HG02938 (cell line): ENCODE measurements around the gene LCE2A.
"Not testable (repeated sequence)": the region's sequence is repeated elsewhere in the genome, so short reads cannot be mapped to it uniquely, and the experiment has no call there.

Experiments used
- ATAC-seq: cut with Tn5 transposase; IDR thresholded peaks from one replicate; pipeline ENCODE4 v1.9.1; 2021; ENCODE audit warnings: mild to moderate bottlenecking, moderate library complexity; ENCODE audit not compliant: unreplicated experiment

The LCE2A gene

GRCh38 chr1:152697701-152698600 is at the start of gene LCE2A:
LCE2A (plus strand) TSS chr1:152698345; CDS start chr1:152698902, 557 bp downstream.
- no peak for ATAC-seq

DNA sequence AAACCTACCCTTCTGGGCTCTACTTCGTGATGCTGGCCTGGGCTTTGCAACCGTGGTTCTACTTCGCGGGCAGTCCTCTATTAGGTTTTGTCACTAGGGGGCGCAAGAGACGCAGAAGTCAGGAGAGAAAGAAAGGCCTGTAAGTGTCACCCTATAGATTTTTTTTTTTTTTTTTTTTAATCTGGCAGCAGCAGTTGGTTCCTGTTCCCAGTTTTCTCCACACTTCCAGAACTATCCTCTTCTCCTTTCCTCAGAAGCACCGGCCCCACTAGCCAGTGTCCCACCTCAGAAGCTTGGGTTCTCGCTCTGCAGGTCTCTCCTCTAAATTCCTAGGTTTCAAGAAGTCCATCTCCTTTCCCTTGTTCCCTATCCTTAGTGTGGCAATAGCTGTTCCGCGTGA is 44.0 kb upstream of the LCE2A start:
- ATAC-seq: no peak

- no peak for ATAC-seq
Measured at GRCh38 chr1:152656459-152656858, 41.7 kb upstream of the LCE2A start.

DNA sequence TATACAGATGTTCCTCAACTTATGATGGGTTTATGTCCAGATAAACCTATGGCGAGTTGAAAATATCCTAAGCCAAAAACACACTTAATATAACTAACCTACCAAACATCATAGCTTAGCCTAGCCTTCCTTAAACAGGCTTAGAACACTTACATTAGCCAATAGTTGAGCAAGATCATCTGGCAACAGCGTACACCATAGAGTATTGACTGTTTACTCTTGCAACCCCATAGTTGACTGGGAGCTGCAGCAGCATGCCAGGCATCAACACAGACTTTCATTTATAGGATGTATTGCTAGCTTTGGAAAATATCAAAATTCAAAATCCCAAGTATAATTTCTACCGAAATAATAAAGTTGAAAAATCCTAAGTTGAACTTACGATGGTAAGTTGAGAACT is 40.5 kb upstream of the LCE2A start:
- ATAC-seq: no peak

DNA sequence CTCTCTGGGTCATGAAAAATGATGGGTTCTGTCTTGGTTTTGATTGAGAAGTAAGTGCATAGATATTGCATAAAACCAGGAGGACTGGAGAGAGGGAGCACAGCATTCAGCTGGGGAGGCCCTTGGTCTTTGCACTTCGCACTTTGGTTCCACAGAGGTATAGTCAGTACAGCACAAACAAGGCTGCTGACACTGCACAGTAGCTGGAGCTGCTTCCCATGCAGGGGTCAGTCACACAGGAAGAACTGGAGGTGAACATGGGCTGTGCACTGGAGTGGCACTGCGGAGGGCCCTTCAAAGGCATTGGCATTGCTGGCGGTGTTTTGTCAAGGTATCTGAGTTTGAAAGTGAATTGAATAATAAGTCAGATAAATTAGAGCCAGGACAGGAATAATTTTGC is 39.5 kb upstream of the LCE2A start:
- no peak for ATAC-seq

- ATAC-seq: no peak
Measured at GRCh38 chr1:152663098-152663497, 35.0 kb upstream of the LCE2A start, which contains the start of gene LCE2D. LCE2D (plus strand) TSS chr1:152663380; CDS start chr1:152664106, 726 bp downstream.

DNA sequence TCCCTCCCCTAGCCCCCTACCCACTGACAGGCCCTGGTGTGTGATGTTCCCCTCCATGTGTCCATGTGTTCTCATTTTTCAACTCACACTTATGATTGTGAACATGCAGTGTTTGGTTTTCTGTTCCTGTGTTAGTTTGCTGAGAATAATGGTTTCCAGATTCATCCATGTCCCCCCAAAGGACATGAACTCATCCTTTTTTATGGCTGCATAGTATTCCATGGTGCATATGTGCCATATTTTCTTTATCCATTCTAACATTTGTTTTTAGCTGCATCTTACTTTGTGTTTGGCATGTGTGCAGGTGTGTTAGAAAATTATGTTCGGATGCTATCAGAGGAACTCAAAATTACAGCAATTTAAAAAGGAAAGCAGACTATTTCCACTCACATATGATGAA is 32.0 kb upstream of the LCE2A start:
- not testable (repeated sequence) for ATAC-seq

GRCh38 chr1:152667648-152668047 is 30.5 kb upstream of the LCE2A start:
- no peak for ATAC-seq

GRCh38 chr1:152673016-152673415 is 25.1 kb upstream of the LCE2A start:
- ATAC-seq: no peak

GRCh38 chr1:152674983-152675382 is 23.2 kb upstream of the LCE2A start, which contains the start of gene LCE2C:
LCE2C (plus strand) TSS chr1:152675279; CDS start chr1:152676016, 737 bp downstream.
- not testable (repeated sequence) for ATAC-seq

GRCh38 chr1:152679459-152679858 is 18.7 kb upstream of the LCE2A start:
- ATAC-seq: no peak

GRCh38 chr1:152681616-152682015 is 16.5 kb upstream of the LCE2A start:
- no peak for ATAC-seq

GRCh38 chr1:152683846-152684245 is 14.3 kb upstream of the LCE2A start:
- ATAC-seq: no peak

GRCh38 chr1:152685823-152686222 is 12.3 kb upstream of the LCE2A start, which contains the start of gene LCE2B:
LCE2B (plus strand) TSS chr1:152686123; CDS start chr1:152686844, 721 bp downstream.
- ATAC-seq: not testable (repeated sequence)

DNA sequence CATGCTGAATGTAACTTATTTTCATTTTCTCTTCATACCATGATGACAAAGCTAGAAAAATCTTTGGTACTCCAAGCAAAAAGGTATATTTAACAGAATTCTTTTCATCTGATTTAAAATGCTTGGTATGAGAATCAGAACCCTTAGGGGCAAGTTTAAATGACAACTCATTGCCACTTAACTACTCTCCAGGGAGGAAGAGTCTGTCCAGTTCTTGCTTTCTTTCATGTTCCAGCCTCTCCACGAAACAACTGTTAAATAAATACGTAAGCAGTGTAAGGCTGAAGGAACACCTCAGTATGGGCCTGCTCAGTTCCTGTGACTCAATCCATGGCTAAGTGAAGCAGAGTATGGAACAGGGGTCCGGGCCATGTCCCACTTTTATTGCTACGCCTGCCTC is 1.6 kb downstream of the LCE2A start:
- no peak for ATAC-seq

GRCh38 chr1:152707860-152708259 is 9.7 kb downstream of the LCE2A start, which contains the start of gene LCE4A:
LCE4A (plus strand) TSS chr1:152708160; CDS start chr1:152709076, 916 bp downstream.
- ATAC-seq: no peak

- ATAC-seq: no peak
Measured at GRCh38 chr1:152718238-152718637, 20.1 kb downstream of the LCE2A start.

DNA sequence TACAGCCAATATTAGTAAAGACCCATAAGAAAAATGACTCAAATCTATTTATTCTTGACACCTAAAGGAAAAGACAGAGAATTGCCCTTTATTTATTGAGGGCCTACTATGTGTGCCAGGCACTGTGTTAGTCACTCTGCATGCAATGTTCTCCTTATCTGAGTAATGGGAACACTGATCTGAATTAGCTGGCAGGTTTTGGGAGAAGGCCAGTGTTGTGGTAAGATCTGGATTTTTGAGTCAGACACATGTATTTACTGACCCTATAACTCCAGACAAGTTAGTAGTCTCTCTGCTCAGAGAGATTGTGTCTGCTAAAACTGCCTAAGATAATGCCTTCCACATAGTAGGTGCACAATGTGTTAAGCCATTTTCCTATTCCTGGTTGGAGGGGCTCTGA is 27.1 kb downstream of the LCE2A start:
- no peak for ATAC-seq

GRCh38 chr1:152728986-152729385 is 30.8 kb downstream of the LCE2A start:
- ATAC-seq: no peak

DNA sequence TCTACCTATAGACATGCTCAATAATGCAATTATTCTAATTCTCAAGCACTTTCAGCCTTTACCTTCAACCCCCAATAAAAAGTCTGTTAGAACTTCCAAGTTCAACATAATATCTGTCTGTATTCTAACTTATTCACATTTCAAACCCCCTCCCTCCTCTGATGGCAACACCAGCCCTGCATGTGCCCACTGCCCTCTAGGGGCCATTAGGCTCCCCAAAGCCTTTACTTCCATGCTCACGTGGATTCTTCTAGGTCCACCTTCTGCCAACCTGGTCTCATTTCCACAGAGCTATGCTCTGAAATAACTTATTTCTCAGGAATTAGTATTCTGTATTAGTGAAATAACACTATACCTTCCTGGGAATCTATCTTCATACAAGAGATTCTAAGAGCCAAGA is 37.5 kb downstream of the LCE2A start:
- ATAC-seq: no peak

- ATAC-seq: no peak
Measured at GRCh38 chr1:152737997-152738396, 39.9 kb downstream of the LCE2A start.

DNA sequence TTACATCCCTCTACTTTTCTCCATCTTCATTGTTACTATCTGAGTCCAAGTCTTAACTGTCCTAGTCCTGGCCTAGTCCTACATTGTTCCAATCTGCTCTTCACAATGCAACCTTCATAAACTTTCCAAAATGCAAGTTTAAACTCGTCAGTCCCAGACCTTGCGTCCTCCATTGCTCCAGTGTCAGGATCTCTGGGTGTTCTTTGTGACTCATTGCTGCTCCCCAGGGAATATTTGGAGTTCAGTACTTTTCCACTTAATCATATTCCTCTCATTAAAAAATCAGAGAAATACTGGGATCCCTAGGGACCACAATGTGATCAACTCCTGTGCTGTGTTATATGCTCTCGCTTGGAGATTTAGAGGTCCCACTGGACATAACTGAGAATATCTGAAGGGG is 41.7 kb downstream of the LCE2A start:
- ATAC-seq: no peak
